DOHH2 (cell line): ENCODE data around the gene NEDD1.

Source experiments
- H3F3A ChIP-seq: fragments of 200-600 bp; sonication (generic), shearing (Covaris generic); 2 replicates; pipeline ENCODE4 v1.6.0; 2016; ENCODE audit warnings: antibody characterized with exemption, mild to moderate bottlenecking; ENCODE audit not compliant: control insufficient read depth, insufficient read depth
- H3K27ac ChIP-seq: fragments of 200-600 bp; sonication (generic); 2 replicates; pipeline ENCODE4 v1.5.1; 2014; ENCODE audit warnings: low read depth, mild to moderate bottlenecking, low read length, moderate library complexity
- H3K27me3 ChIP-seq: fragments of 200-600 bp; sonication (generic); 2 replicates; pipeline ENCODE4 v1.6.1; 2014; ENCODE audit warnings: mild to moderate bottlenecking, low read length, mixed read lengths; ENCODE audit not compliant: control insufficient read depth
- H3K36me3 ChIP-seq: fragments of 200-600 bp; sonication (generic); 2 replicates; pipeline ENCODE4 v1.6.1; 2014; ENCODE audit warnings: mild to moderate bottlenecking, low read length, moderate library complexity, mixed read lengths; ENCODE audit not compliant: control insufficient read depth
- H3K4me1 ChIP-seq: fragments of 200-600 bp; sonication (generic); 2 replicates; pipeline ENCODE4 v1.6.1; 2014; ENCODE audit warnings: mild to moderate bottlenecking, low read length, mixed read lengths; ENCODE audit not compliant: control insufficient read depth
- H3K4me2 ChIP-seq: fragments of 200-600 bp; sonication (generic); 2 replicates; pipeline ENCODE4 v1.6.0; 2014; ENCODE audit warnings: mild to moderate bottlenecking, low read length, moderate library complexity
- H3K4me3 ChIP-seq: fragments of 200-600 bp; sonication (generic); 2 replicates; pipeline ENCODE4 v1.5.1; 2014; ENCODE audit warnings: mild to moderate bottlenecking, low read length, mixed read lengths
- H3K79me2 ChIP-seq: fragments of 200-600 bp; sonication (generic); 2 replicates; pipeline ENCODE4 v1.6.1; 2014; ENCODE audit warnings: mild to moderate bottlenecking, low read length, mixed read lengths; ENCODE audit not compliant: control insufficient read depth
- H3K9me2 ChIP-seq: fragments of 200-600 bp; sonication (generic); replicated peaks from 2 replicates; pipeline ENCODE4 v1.6.1; 2014; ENCODE audit warnings: mild to moderate bottlenecking, low read length, mixed read lengths; ENCODE audit not compliant: control insufficient read depth
- H3K9me3 ChIP-seq: fragments of 200-600 bp; sonication (generic); 2 replicates; pipeline ENCODE4 v1.6.1; 2014; ENCODE audit warnings: antibody characterized with exemption, low read length, mixed read lengths; ENCODE audit not compliant: control insufficient read depth, insufficient read depth
- H4K20me1 ChIP-seq: fragments of 200-600 bp; sonication (generic); 2 replicates; pipeline ENCODE4 v1.6.0; 2014; ENCODE audit warnings: low read depth, mild to moderate bottlenecking, antibody characterized with exemption, low read length, moderate library complexity; ENCODE audit not compliant: control insufficient read depth, insufficient read depth
- CTCF ChIP-seq: fragments of 200-600 bp; sonication (generic); IDR thresholded peaks from one replicate; pipeline ENCODE4 v1.5.1; 2014; ENCODE audit warnings: antibody characterized with exemption, mild to moderate bottlenecking, low read depth, low read length; ENCODE audit not compliant: poor library complexity, severe bottlenecking
- EZH2phosphoT487 ChIP-seq: fragments of 200-600 bp; sonication (generic); IDR thresholded peaks from 2 replicates; pipeline ENCODE4 v1.6.1; 2017; ENCODE audit warnings: borderline replicate concordance, mild to moderate bottlenecking, antibody characterized with exemption, low read length, moderate library complexity, mixed read lengths

NEDD1 gene

GRCh38 chr12:96988919-96989318, 81.9 kb downstream of the NEDD1 start:
- Histone ChIP-seq H3K9me3 (no peaks in the 10 kb centered on the region), H4K20me1 (no peaks in the 10 kb centered on the region), H3K9me2 (no peaks in the 10 kb centered on the region), H3K27ac (no peak overlapping the region), H3K79me2 (no peaks in the 10 kb centered on the region), H3K4me2 (no peak overlapping the region), H3K27me3 (peaks cover 4% of the 10 kb centered on the region), H3K4me1 (no peaks in the 10 kb centered on the region), H3K4me3 (no peak overlapping the region), H3K36me3 (no peaks in the 10 kb centered on the region), H3F3A (no peaks in the 10 kb centered on the region)
- no peak for TF ChIP-seq EZH2phosphoT487
- TF ChIP-seq CTCF: no peak

GRCh38 chr12:96989916-96990315, 82.9 kb downstream of the NEDD1 start:
- TF ChIP-seq CTCF: peak; percentile 31
- no peak for TF ChIP-seq EZH2phosphoT487
- H3K27ac ChIP-seq: no peak overlapping the region
- H3K27me3 ChIP-seq: peaks cover 4% of the 10 kb centered on the region
- H3K9me3 ChIP-seq: no peaks in the 10 kb centered on the region
- no peaks in the 10 kb centered on the region for H3K9me2 ChIP-seq
- no peaks in the 10 kb centered on the region for H3F3A ChIP-seq
- H4K20me1 ChIP-seq: no peaks in the 10 kb centered on the region
- H3K36me3 ChIP-seq: no peaks in the 10 kb centered on the region
- no peak overlapping the region for H3K4me2 ChIP-seq
- no peak overlapping the region for H3K4me3 ChIP-seq
- H3K79me2 ChIP-seq: no peaks in the 10 kb centered on the region
- no peaks in the 10 kb centered on the region for H3K4me1 ChIP-seq

- Histone ChIP-seq H3K4me2 (no peak overlapping the region), H3F3A (no peaks in the 10 kb centered on the region), H3K27ac (no peak overlapping the region), H3K9me2 (no peaks in the 10 kb centered on the region), H3K4me3 (no peak overlapping the region), H4K20me1 (no peaks in the 10 kb centered on the region), H3K4me1 (no peaks in the 10 kb centered on the region), H3K79me2 (no peaks in the 10 kb centered on the region), H3K27me3 (0 out of 2 replicates have a peak, but pooled peaks cover 3% of the 10 kb centered on the region), H3K36me3 (no peaks in the 10 kb centered on the region), H3K9me3 (no peaks in the 10 kb centered on the region)
- no peak for TF ChIP-seq CTCF
- no peak for TF ChIP-seq EZH2phosphoT487
Observed at GRCh38 chr12:96994900-96995299, 87.8 kb downstream of the NEDD1 start.
